RWPE2 (cell line): ENCODE data around the gene RAD9A.
A peak's percentile ranks its signal among the peaks of the same experiment; 100 is the strongest.

Experiments
- ATAC-seq: fragments of 200-7000 bp; cut with Tn5 transposase; 3 replicates; pipeline ENCODE4 v1.9.1; 2021; ENCODE audit warnings: low read depth
- DNase-seq: peaks from one replicate; pipeline ENCODE4 v3.0.0-alpha.2; 2020; ENCODE audit warnings: low spot score
- H3K27ac ChIP-seq: fragments of 450-650 bp; 2 replicates; pipeline ENCODE4 v1.5.1; 2017; ENCODE audit warnings: mild to moderate bottlenecking; ENCODE audit not compliant: poor library complexity, severe bottlenecking
- H3K27me3 ChIP-seq: fragments of 250-450 bp; sonication (Bioruptor Pico); 2 replicates; pipeline ENCODE4 v1.5.1; 2021; ENCODE audit warnings: mild to moderate bottlenecking, moderate library complexity; ENCODE audit not compliant: insufficient read depth, poor library complexity, severe bottlenecking
- H3K36me3 ChIP-seq: fragments of 250-450 bp; sonication (Bioruptor Pico); 2 replicates; pipeline ENCODE4 v1.5.1; 2020; ENCODE audit warnings: low read depth, mild to moderate bottlenecking, moderate library complexity
- H3K4me1 ChIP-seq: fragments of 250-450 bp; sonication (Bioruptor Pico); 2 replicates; pipeline ENCODE4 v1.5.1; 2021; ENCODE audit warnings: mild to moderate bottlenecking, moderate library complexity; ENCODE audit not compliant: insufficient read depth, poor library complexity, severe bottlenecking
- H3K4me3 ChIP-seq: fragments of 250-450 bp; sonication (Bioruptor Pico); 2 replicates; pipeline ENCODE4 v1.5.1; 2021; ENCODE audit warnings: mild to moderate bottlenecking, moderate library complexity; ENCODE audit not compliant: severe bottlenecking
- H3K9me3 ChIP-seq: fragments of 250-450 bp; sonication (Bioruptor Pico); 2 replicates; pipeline ENCODE4 v1.5.1; 2021; ENCODE audit warnings: mild to moderate bottlenecking, moderate library complexity; ENCODE audit not compliant: severe bottlenecking
- CTCF ChIP-seq: fragments of 450-650 bp; IDR thresholded peaks from one replicate; pipeline ENCODE4 v1.5.1; 2017; ENCODE audit warnings: mild to moderate bottlenecking, moderate library complexity; ENCODE audit not compliant: poor library complexity, severe bottlenecking

RAD9A gene

GRCh38 chr11:67355023-67355793, 36.6 kb upstream of the RAD9A start:
- TF ChIP-seq CTCF = no peak
- H3K4me3 ChIP-seq = no peak overlapping the region
- H3K4me1 ChIP-seq = peaks cover 38% of the 10 kb centered on the region
- H3K9me3 ChIP-seq = no peaks in the 10 kb centered on the region
- H3K27me3 ChIP-seq = no peaks in the 10 kb centered on the region
- H3K36me3 ChIP-seq = peaks cover 4% of the 10 kb centered on the region; the same call in 1 of the 2 replicates
- ATAC-seq (no peak), DNase-seq (no peak)
- H3K27ac ChIP-seq = peak overlapping the region; percentile 95

- DNase-seq (no peak), ATAC-seq (no peak)
- peak overlapping the region; percentile 95 for H3K27ac ChIP-seq
- no peak for TF ChIP-seq CTCF
- no peak overlapping the region for H3K4me3 ChIP-seq
- H3K9me3 ChIP-seq = no peaks in the 10 kb centered on the region
- H3K27me3 ChIP-seq = no peaks in the 10 kb centered on the region
- peaks cover 4% of the 10 kb centered on the region; the same call in 1 of the 2 replicates for H3K36me3 ChIP-seq
- peaks cover 38% of the 10 kb centered on the region for H3K4me1 ChIP-seq
These were observed 35.9 kb upstream of the RAD9A start for GRCh38 chr11:67355794-67356386.

GRCh38 chr11:67356387-67356863, 35.4 kb upstream of the RAD9A start:
- TF ChIP-seq CTCF = no peak
- Histone ChIP-seq H3K4me1 (peaks cover 36% of the 10 kb centered on the region), H3K27ac (peak overlapping the region; percentile 95), H3K27me3 (no peaks in the 10 kb centered on the region), H3K9me3 (no peaks in the 10 kb centered on the region), H3K4me3 (no peak overlapping the region), H3K36me3 (peaks cover 2% of the 10 kb centered on the region; the same call in 1 of the 2 replicates)
- DNase-seq = no peak
- ATAC-seq = no peak

- peak overlapping the region; percentile 95 for H3K27ac ChIP-seq
- H3K4me1 ChIP-seq = peaks cover 34% of the 10 kb centered on the region
- DNase-seq (no peak), ATAC-seq (0 out of 3 replicates have a peak, but pooled peaks have one; percentile 8)
- no peaks in the 10 kb centered on the region for H3K36me3 ChIP-seq
- no peak overlapping the region for H3K4me3 ChIP-seq
- H3K9me3 ChIP-seq = no peaks in the 10 kb centered on the region
- no peaks in the 10 kb centered on the region for H3K27me3 ChIP-seq
- peak; percentile 94 for TF ChIP-seq CTCF
These were observed 34.8 kb upstream of the RAD9A start for GRCh38 chr11:67356864-67357561.
